Measurements from ENCODE around the gene DZIP1L. TPM values are rescaled to one million over a fixed set of nuclear protein-coding genes. Genes with fewer than 3 reads are reported as not detected.

Gene DZIP1L
- total and polyA plus RNA-seq, 2 donors from 2014 or later, result 2.9 to 22.3 TPM

- intact Hi-C loops (cut with DNase I), result no loop called here
- FAIRE-seq, result no peak
Observed at GRCh38 chr3:138046955-138047354, 68.5 kb downstream of the DZIP1L start.

GRCh38 chr3:138046085-138046484 lies 69.3 kb downstream of the DZIP1L start:
- intact Hi-C loops (cut with DNase I), result no loop called here
- H3K36me3 ChIP-seq (ENCODE audit: control insufficient read depth in 2 of 3, insufficient read depth in 3 of 3, low read length in 3 of 3), result no peaks in the 10 kb centered on the region
- no peak overlapping the region for H3K27ac ChIP-seq (ENCODE audit: low read depth in 2 of 2, low read length in 2 of 2)
- FAIRE-seq (no peak), DNase-seq (no peak)
- H3K9ac ChIP-seq (ENCODE audit: low read length in 3 of 3), result no peak overlapping the region
- H3K4me1 ChIP-seq (ENCODE audit: control insufficient read depth in 2 of 3, insufficient read depth in 2 of 3, low read depth in 1 of 3, low read length in 3 of 3), result no peaks in the 10 kb centered on the region
- no peaks in the 10 kb centered on the region for H3K27me3 ChIP-seq (ENCODE audit: control insufficient read depth, insufficient read depth, low read length)
- TF ChIP-seq CTCF (IDR thresholded peaks at IDR 0.05; ENCODE audit: borderline replicate concordance, extremely low read depth, insufficient read depth), result no peak
- no peak overlapping the region for H3K4me3 ChIP-seq (ENCODE audit: low read length in 3 of 3)
- no peaks in the 10 kb centered on the region for H3K9me3 ChIP-seq (ENCODE audit: control insufficient read depth in 2 of 3, insufficient read depth in 1 of 3, low read length in 3 of 3)

More at GRCh38 chr3:138046955-138047354, 68.5 kb downstream of the DZIP1L start:
- Histone ChIP-seq H3K36me3 (ENCODE audit: control insufficient read depth in 2 of 3, insufficient read depth in 3 of 3, low read length in 3 of 3) (no peaks in the 10 kb centered on the region), H3K4me3 (ENCODE audit: low read length in 3 of 3) (no peak overlapping the region), H3K27ac (ENCODE audit: low read depth in 2 of 2, low read length in 2 of 2) (no peak overlapping the region), H3K9ac (ENCODE audit: low read length in 3 of 3) (no peak overlapping the region), H3K9me3 (ENCODE audit: control insufficient read depth in 2 of 3, insufficient read depth in 1 of 3, low read length in 3 of 3) (no peaks in the 10 kb centered on the region), H3K27me3 (ENCODE audit: control insufficient read depth, insufficient read depth, low read length) (no peaks in the 10 kb centered on the region), H3K4me1 (ENCODE audit: control insufficient read depth in 2 of 3, insufficient read depth in 2 of 3, low read depth in 1 of 3, low read length in 3 of 3) (no peaks in the 10 kb centered on the region)
- no peak for DNase-seq
- no peak for TF ChIP-seq CTCF (IDR thresholded peaks at IDR 0.05; ENCODE audit: borderline replicate concordance, extremely low read depth, insufficient read depth)

GRCh38 chr3:138043266-138044029 lies 72.0 kb downstream of the DZIP1L start:
- no peak for TF ChIP-seq CTCF (IDR thresholded peaks at IDR 0.05; ENCODE audit: borderline replicate concordance, extremely low read depth, insufficient read depth)
- intact Hi-C loops (cut with DNase I), result no loop called here
- H3K4me1 ChIP-seq (ENCODE audit: control insufficient read depth in 2 of 3, insufficient read depth in 2 of 3, low read depth in 1 of 3, low read length in 3 of 3), result no peaks in the 10 kb centered on the region
- H3K4me3 ChIP-seq (ENCODE audit: low read length in 3 of 3), result no peak overlapping the region
- DNase-seq, result no peak
- no peaks in the 10 kb centered on the region for H3K36me3 ChIP-seq (ENCODE audit: control insufficient read depth in 2 of 3, insufficient read depth in 3 of 3, low read length in 3 of 3)
- no peaks in the 10 kb centered on the region for H3K27me3 ChIP-seq (ENCODE audit: control insufficient read depth, insufficient read depth, low read length)
- FAIRE-seq, result no peak
- no peak overlapping the region for H3K27ac ChIP-seq (ENCODE audit: low read depth in 2 of 2, low read length in 2 of 2)
- no peak overlapping the region for H3K9ac ChIP-seq (ENCODE audit: low read length in 3 of 3)
- no peaks in the 10 kb centered on the region for H3K9me3 ChIP-seq (ENCODE audit: control insufficient read depth in 2 of 3, insufficient read depth in 1 of 3, low read length in 3 of 3)
